Thyroid gland (tissue), 4 donors: ENCODE data around the gene COPZ2.

ENCODE experiments used
- CTCF ChIP-seq, 6 experiments: fragments of 200-600 bp in 3 of 6; fragments of 450-650 bp in 3 of 6; sonication (generic) in 3 of 6; IDR thresholded peaks; one replicate each; pipeline ENCODE4 v1.5.1; 2016 to 2019; ENCODE audit warnings: antibody characterized with exemption in 6 of 6, mild to moderate bottlenecking in 2 of 6, inconsistent platforms in 1 of 6, moderate library complexity in 1 of 6
- POLR2A ChIP-seq, 2 donors: fragments of 450-650 bp; IDR thresholded peaks; one replicate each; pipeline ENCODE4 v1.6.1; 2017; ENCODE audit warnings: antibody characterized with exemption in 2 of 2, mild to moderate bottlenecking in 2 of 2, moderate library complexity in 1 of 2

GRCh38 chr17:48006936-48007709, 30.5 kb downstream of the COPZ2 start:
- TF ChIP-seq CTCF (IDR thresholded peaks at IDR 0.05) (no peak), POLR2A (IDR thresholded peaks at IDR 0.05) (no peak)
